GM15510 (cell line): ENCODE measurements around the gene IL23A.

Source experiments
- POLR2A ChIP-seq: IDR thresholded peaks from 3 replicates; pipeline ENCODE4 v1.6.1; 2011; ENCODE audit warnings: borderline replicate concordance; ENCODE audit not compliant: insufficient read length; ENCODE audit errors: extremely low read depth

Gene IL23A

GRCh38 chr12:56315249-56315621, 23.4 kb upstream of the IL23A start:
- no peak for TF ChIP-seq POLR2A

GRCh38 chr12:56315622-56316473, 22.8 kb upstream of the IL23A start, which contains the start of gene CNPY2:
CNPY2 (minus strand) TSS chr12:56315988; CDS start chr12:56315217, 771 bp downstream.
- TF ChIP-seq POLR2A, result peak; percentile 85

GRCh38 chr12:56317675-56318074, 21.0 kb upstream of the IL23A start:
- TF ChIP-seq POLR2A, result no peak

GRCh38 chr12:56321027-56321426, 17.7 kb upstream of the IL23A start:
- no peak for TF ChIP-seq POLR2A

GRCh38 chr12:56324206-56324605, 14.5 kb upstream of the IL23A start:
- TF ChIP-seq POLR2A, result no peak

- TF ChIP-seq POLR2A, result no peak
These were observed 12.6 kb upstream of the IL23A start for GRCh38 chr12:56326126-56326525.

- no peak for TF ChIP-seq POLR2A
These were observed 12.2 kb upstream of the IL23A start for GRCh38 chr12:56326533-56326932.

GRCh38 chr12:56330936-56331490, 7.7 kb upstream of the IL23A start:
- TF ChIP-seq POLR2A, result no peak

- no peak for TF ChIP-seq POLR2A
These were observed 6.0 kb upstream of the IL23A start for GRCh38 chr12:56332512-56333196.

GRCh38 chr12:56333197-56333678, 5.4 kb upstream of the IL23A start:
- no peak for TF ChIP-seq POLR2A

- TF ChIP-seq POLR2A, result peak; percentile 75
These were observed 4.8 kb upstream of the IL23A start, which contains the start of gene PAN2 for GRCh38 chr12:56333679-56334489. PAN2 (minus strand) TSS chr12:56334000; CDS start chr12:56333094, 906 bp downstream.

- no peak for TF ChIP-seq POLR2A
These were observed 4.2 kb upstream of the IL23A start for GRCh38 chr12:56334490-56334793.

GRCh38 chr12:56336361-56337167, 2.1 kb upstream of the IL23A start:
- no peak for TF ChIP-seq POLR2A

- no peak for TF ChIP-seq POLR2A
These were observed 882 bp upstream of the IL23A start for GRCh38 chr12:56337753-56338251.
